ENCODE results near the gene EDAR. TPM values are rescaled to one million over a fixed set of nuclear protein-coding genes. Genes with fewer than 3 reads are reported as not detected.

The EDAR gene
- polyA plus RNA-seq, 1 experiment = not detected

- H3K27me3 ChIP-seq (ENCODE audit: control insufficient read depth, insufficient read depth, low read length) = peaks cover 7% of the 10 kb centered on the region
- no peak for TF ChIP-seq CTCF (IDR thresholded peaks at IDR 0.05; ENCODE audit: insufficient read depth, low read depth, low read length)
- no peaks in the 10 kb centered on the region for H3K36me3 ChIP-seq (ENCODE audit: control insufficient read depth, insufficient read depth, low read length)
- ChIA-PET CTCF (interaction anchor here (1.3 kb wide), 1 partner anchor 9 kb away, joined by 5 read pairs; no protein-coding TSS in a partner anchor), POLR2A (interaction anchor here (0.6 kb wide), 1 partner anchor 540 kb away, joined by 3 read pairs; no protein-coding TSS in a partner anchor)
- DNase-seq (ENCODE audit: low read depth) = no peak
- no peak overlapping the region for H3K4me3 ChIP-seq (ENCODE audit: low read depth, low read length)
Measured at GRCh38 chr2:108958002-108958401, 31.0 kb downstream of the EDAR start.

GRCh38 chr2:108956375-108956774 is 32.6 kb downstream of the EDAR start:
- no peak for DNase-seq (ENCODE audit: low read depth)
- peaks cover 6% of the 10 kb centered on the region for H3K27me3 ChIP-seq (ENCODE audit: control insufficient read depth, insufficient read depth, low read length)
- TF ChIP-seq CTCF (IDR thresholded peaks at IDR 0.05; ENCODE audit: insufficient read depth, low read depth, low read length) = no peak
- no peaks in the 10 kb centered on the region for H3K36me3 ChIP-seq (ENCODE audit: control insufficient read depth, insufficient read depth, low read length)
- no peak overlapping the region for H3K4me3 ChIP-seq (ENCODE audit: low read depth, low read length)
- POLR2A ChIA-PET = no interaction called here
- CTCF ChIA-PET = no interaction called here

GRCh38 chr2:108950369-108951135 is 38.5 kb downstream of the EDAR start:
- CTCF ChIA-PET = interaction anchor here (0.7 kb wide), 1 partner anchor 22 kb away, joined by 3 read pairs; no protein-coding TSS in a partner anchor
- POLR2A ChIA-PET = no interaction called here
- no peak overlapping the region for H3K4me3 ChIP-seq (ENCODE audit: low read depth, low read length)

GRCh38 chr2:108949316-108950239 is 39.4 kb downstream of the EDAR start:
- Histone ChIP-seq H3K36me3 (ENCODE audit: control insufficient read depth, insufficient read depth, low read length) (no peaks in the 10 kb centered on the region), H3K27me3 (ENCODE audit: control insufficient read depth, insufficient read depth, low read length) (peaks cover 6% of the 10 kb centered on the region), H3K4me3 (ENCODE audit: low read depth, low read length) (no peak overlapping the region)
- ChIA-PET POLR2A (no interaction called here), CTCF (interaction anchor here (0.7 to 1.2 kb wide), 4 partner anchors 21 to 527 kb away, joined by 3 read pairs; no protein-coding TSS in a partner anchor)
- no peak for TF ChIP-seq CTCF (IDR thresholded peaks at IDR 0.05; ENCODE audit: insufficient read depth, low read depth, low read length)
- no peak for DNase-seq (ENCODE audit: low read depth)

More at GRCh38 chr2:108950369-108951135, 38.5 kb downstream of the EDAR start:
- H3K36me3 ChIP-seq (ENCODE audit: control insufficient read depth, insufficient read depth, low read length) = no peaks in the 10 kb centered on the region
- peaks cover 6% of the 10 kb centered on the region for H3K27me3 ChIP-seq (ENCODE audit: control insufficient read depth, insufficient read depth, low read length)
- TF ChIP-seq CTCF (IDR thresholded peaks at IDR 0.05; ENCODE audit: insufficient read depth, low read depth, low read length) = no peak
- DNase-seq (ENCODE audit: low read depth) = no peak

All from BJ (cell line).